ENCODE data around the gene B3GNT8.

B3GNT8 gene

DNA sequence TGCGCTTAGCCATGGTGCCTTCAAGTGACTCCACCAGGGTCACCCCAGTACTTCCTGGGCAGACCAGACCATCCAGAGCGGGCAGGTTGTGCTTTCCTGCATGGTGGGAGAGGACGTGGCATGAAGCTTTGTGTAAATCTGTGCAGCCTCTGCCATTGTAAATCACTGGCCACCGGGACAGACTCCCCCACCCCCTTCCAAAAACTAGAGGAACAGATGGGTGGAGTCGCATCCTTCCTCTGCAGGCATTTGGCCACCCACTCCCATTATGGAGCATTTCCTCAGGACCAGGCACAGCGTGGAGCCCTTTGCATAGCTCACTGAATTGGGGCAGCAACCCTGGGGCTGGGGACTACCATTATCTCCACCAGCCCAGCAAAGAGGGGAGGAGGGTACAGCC is 21.4 kb downstream of the B3GNT8 start:
- POLR2A ChIA-PET (ENCODE audit: low non-redundant PET): interaction anchor here (0.5 kb wide), 1 partner anchor 12 kb away, joined by 3 read pairs; no protein-coding TSS in a partner anchor
- H3K27ac ChIP-seq: no peak overlapping the region
- CTCF ChIA-PET: interaction anchor here (0.6 kb wide), 1 partner anchor 34 kb away, joined by 3 read pairs; the partner anchor contains the start of gene DMAC2

DNA sequence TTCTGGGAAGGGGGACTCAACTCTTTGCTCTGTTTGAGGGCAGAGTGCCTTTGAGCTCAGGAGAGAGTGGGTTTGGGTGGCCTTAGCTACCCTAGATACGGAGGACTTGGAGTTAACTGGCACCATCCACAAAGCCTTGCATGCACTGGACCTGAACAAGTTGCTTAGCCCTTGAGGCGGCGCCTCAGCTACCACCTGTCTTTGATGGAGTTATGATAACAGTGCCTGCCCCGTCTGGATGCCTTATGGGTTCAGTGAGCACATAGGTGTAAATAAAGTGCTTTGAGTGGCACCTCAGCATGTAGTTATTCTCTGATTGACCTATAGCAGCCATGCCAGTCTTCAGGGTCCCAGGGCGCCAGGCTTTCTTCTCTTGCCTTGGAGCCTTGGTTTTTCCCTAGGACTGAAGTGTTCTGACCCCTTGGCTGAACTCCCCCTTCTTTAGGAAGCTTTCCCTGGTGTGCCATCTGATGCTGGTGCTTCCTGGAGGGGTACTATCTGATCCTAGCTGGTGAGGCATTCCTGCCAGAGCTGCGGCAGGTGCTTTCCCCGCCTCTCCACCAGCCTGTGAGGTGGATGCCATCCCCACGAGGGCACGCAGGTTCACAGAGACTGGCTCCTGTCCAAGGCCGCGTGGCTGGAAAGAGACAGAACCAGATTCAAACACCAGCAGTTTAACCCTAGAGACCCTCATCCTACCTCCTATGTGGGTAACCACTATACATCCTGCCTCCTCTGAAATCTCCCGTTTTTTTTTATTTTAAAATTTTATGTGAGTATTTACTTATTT is 23.8 kb downstream of the B3GNT8 start:
- DNase-seq (ENCODE audit: low spot score): no peak
- ChIA-PET CTCF (no interaction called here), POLR2A (ENCODE audit: low non-redundant PET) (no interaction called here)
- no peak overlapping the region for H3K27ac ChIP-seq
- TF ChIP-seq, protein P1, sequence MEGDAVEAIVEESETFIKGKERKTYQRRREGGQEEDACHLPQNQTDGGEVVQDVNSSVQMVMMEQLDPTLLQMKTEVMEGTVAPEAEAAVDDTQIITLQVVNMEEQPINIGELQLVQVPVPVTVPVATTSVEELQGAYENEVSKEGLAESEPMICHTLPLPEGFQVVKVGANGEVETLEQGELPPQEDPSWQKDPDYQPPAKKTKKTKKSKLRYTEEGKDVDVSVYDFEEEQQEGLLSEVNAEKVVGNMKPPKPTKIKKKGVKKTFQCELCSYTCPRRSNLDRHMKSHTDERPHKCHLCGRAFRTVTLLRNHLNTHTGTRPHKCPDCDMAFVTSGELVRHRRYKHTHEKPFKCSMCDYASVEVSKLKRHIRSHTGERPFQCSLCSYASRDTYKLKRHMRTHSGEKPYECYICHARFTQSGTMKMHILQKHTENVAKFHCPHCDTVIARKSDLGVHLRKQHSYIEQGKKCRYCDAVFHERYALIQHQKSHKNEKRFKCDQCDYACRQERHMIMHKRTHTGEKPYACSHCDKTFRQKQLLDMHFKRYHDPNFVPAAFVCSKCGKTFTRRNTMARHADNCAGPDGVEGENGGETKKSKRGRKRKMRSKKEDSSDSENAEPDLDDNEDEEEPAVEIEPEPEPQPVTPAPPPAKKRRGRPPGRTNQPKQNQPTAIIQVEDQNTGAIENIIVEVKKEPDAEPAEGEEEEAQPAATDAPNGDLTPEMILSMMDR (conservative IDR thresholded peaks at IDR 0.05; ENCODE audit: low read depth): no peak

More for the DNA sequence above, 21.4 kb downstream of the B3GNT8 start:
- no peak for DNase-seq (ENCODE audit: low spot score)
- TF ChIP-seq, protein P1 (conservative IDR thresholded peaks at IDR 0.05; ENCODE audit: low read depth): no peak

DNA sequence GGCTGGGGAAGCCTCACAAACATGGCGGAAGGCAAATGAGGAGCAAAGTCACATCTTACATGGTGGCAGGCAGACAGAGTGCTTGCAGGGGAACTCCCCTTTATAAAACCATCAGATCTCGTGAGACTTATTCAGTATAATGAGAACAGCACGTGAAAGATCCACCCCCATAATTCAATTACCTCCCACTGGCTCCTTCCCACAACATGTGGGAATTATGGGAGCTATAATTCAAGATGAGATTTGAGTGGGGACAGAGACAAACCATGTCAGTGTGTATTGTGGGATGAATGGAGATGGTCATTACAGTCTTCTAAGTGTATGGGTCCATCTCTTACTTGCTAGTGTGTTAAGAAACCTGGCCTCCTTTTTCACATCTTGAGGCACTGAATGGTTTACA is 25.2 kb downstream of the B3GNT8 start:
- ChIA-PET POLR2A (ENCODE audit: low non-redundant PET) (interaction anchor here (0.9 kb wide), 1 partner anchor 51 kb away, joined by 3 read pairs; no protein-coding TSS in a partner anchor), CTCF (interaction anchor here (0.6 kb wide), 1 partner anchor 48 kb away, joined by 3 read pairs; no protein-coding TSS in a partner anchor)
- DNase-seq (ENCODE audit: low spot score): no peak
- no peak overlapping the region for H3K27ac ChIP-seq
- TF ChIP-seq, protein P1 (conservative IDR thresholded peaks at IDR 0.05; ENCODE audit: low read depth): no peak

DNA sequence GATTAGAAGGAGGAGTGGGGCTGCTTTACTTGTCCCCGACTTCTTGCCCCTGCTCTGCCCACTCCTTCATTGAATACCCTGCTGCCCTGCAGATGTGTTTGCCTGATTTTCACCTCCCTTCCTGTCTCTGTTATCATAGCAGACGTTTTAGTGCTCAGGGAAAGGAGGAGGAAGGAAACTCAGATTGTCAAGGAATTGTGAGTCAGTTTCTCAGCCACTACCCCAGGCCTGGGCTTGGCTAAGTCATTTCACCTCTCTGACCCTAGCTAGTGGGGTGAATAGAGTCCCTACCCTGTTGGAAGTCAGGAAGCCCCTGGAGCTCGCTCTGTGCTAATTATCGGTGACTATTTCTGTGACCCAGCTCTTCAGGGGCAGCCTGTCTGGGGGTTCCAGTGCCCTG is 25.7 kb downstream of the B3GNT8 start:
- no peak for DNase-seq (ENCODE audit: low spot score)
- TF ChIP-seq, protein P1 (conservative IDR thresholded peaks at IDR 0.05; ENCODE audit: low read depth): no peak
- POLR2A ChIA-PET (ENCODE audit: low non-redundant PET): no interaction called here
- peak overlapping the region; percentile 24 for H3K27ac ChIP-seq
- CTCF ChIA-PET: no interaction called here

DNA sequence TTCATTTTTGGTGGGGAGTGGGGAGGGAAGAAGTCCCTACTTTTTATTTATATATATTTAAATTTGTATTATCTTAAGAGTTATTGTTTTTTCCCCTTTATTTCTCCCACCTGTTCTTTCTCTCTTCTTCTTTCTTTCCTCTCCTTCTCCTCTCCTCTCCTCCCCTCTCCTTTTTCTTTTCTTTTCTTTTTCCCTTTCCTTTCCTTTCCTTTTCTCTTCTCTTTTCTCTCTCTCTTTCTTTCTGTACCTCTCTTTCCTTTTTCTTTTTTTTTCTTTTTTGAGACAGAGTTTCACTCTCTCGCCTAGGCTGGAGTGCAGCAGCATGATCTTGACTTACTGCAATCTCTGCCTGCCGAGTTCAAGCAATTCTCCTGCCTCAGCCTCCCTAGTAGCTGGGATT is 27.6 kb downstream of the B3GNT8 start:
- CTCF ChIA-PET: no interaction called here
- TF ChIP-seq, protein P1 (conservative IDR thresholded peaks at IDR 0.05; ENCODE audit: low read depth): no peak
- POLR2A ChIA-PET (ENCODE audit: low non-redundant PET): no interaction called here
- no peak for DNase-seq (ENCODE audit: low spot score)
- no peak overlapping the region for H3K27ac ChIP-seq

DNA sequence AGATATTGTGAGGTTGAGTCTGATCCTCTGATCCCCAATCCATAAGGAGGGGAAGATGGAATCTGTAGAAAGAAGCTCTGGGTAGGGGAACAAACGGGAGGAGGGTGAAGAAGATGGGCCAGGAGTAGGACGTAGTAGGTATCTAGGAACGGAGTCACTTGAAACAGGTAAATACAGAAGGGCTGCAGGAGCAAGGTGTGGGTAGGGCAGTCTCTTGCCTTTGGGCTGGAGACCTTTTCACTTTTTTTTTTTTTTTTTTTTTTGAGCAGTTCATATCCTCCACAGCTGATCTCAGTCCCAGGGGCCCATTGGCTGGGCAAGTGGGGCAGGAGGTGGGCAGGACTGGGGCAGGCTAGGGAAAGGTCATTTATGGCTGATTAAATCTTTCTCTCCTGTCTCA is 28.1 kb downstream of the B3GNT8 start:
- CTCF ChIA-PET: interaction anchor here (0.6 kb wide), 1 partner anchor 51 kb away, joined by 4 read pairs; no protein-coding TSS in a partner anchor
- no peak for DNase-seq (ENCODE audit: low spot score)
- H3K27ac ChIP-seq: no peak overlapping the region
- POLR2A ChIA-PET (ENCODE audit: low non-redundant PET): no interaction called here
- TF ChIP-seq, protein P1 (conservative IDR thresholded peaks at IDR 0.05; ENCODE audit: low read depth): no peak
